ENCODE results near the gene CACNA2D1. TPM values are rescaled to one million over a fixed set of nuclear protein-coding genes. Genes with fewer than 3 reads are reported as not detected.

CACNA2D1 gene
- total RNA-seq, 1 donor from 2014 or later: not detected

- intact Hi-C loops (cut with micrococcal nuclease): no loop called here
- Mint-ChIP-seq H3K4me3 (no peak overlapping the region), H3K27me3 (no peaks in the 10 kb centered on the region), H3K9me3 (no peaks in the 10 kb centered on the region), H3K27ac (no peak overlapping the region), H3K36me3 (ENCODE audit: low read depth) (no peaks in the 10 kb centered on the region), H3K4me1 (no peaks in the 10 kb centered on the region)
- no peak for ATAC-seq (ENCODE audit: low read depth)
- no peak for DNase-seq
- ChIA-PET CTCF (no interaction called here), POLR2A (no interaction called here)
- TF ChIP-seq CTCF (IDR thresholded peaks at IDR 0.05): no peak
These were observed 149.2 kb downstream of the CACNA2D1 start for GRCh38 chr7:82294382-82294784.

GRCh38 chr7:82293467-82293866, 150.1 kb downstream of the CACNA2D1 start:
- Mint-ChIP-seq H3K36me3 (ENCODE audit: low read depth) (no peaks in the 10 kb centered on the region), H3K27ac (no peak overlapping the region), H3K4me3 (no peak overlapping the region), H3K9me3 (no peaks in the 10 kb centered on the region), H3K4me1 (no peaks in the 10 kb centered on the region), H3K27me3 (no peaks in the 10 kb centered on the region)
- ATAC-seq (ENCODE audit: low read depth): no peak
- TF ChIP-seq CTCF (IDR thresholded peaks at IDR 0.05): no peak
- CTCF ChIA-PET: no interaction called here
- intact Hi-C loops (cut with micrococcal nuclease): no loop called here
- POLR2A ChIA-PET: no interaction called here
- no peak for DNase-seq

- CTCF ChIA-PET: no interaction called here
These were observed 151.6 kb downstream of the CACNA2D1 start for GRCh38 chr7:82291931-82292330.

GRCh38 chr7:82289889-82290288, 153.7 kb downstream of the CACNA2D1 start:
- intact Hi-C loops (cut with micrococcal nuclease): no loop called here
- Mint-ChIP-seq H3K4me1 (no peaks in the 10 kb centered on the region), H3K36me3 (ENCODE audit: low read depth) (no peaks in the 10 kb centered on the region), H3K27me3 (no peaks in the 10 kb centered on the region), H3K4me3 (no peak overlapping the region), H3K27ac (no peak overlapping the region), H3K9me3 (no peaks in the 10 kb centered on the region)
- ATAC-seq (ENCODE audit: low read depth) (no peak), DNase-seq (no peak)
- TF ChIP-seq CTCF (IDR thresholded peaks at IDR 0.05): no peak
- ChIA-PET CTCF (no interaction called here), POLR2A (no interaction called here)

More at GRCh38 chr7:82291931-82292330, 151.6 kb downstream of the CACNA2D1 start:
- POLR2A ChIA-PET: no interaction called here
- intact Hi-C loops (cut with micrococcal nuclease): no loop called here
- no peak for TF ChIP-seq CTCF (IDR thresholded peaks at IDR 0.05)
- Mint-ChIP-seq H3K27me3 (no peaks in the 10 kb centered on the region), H3K36me3 (ENCODE audit: low read depth) (no peaks in the 10 kb centered on the region), H3K4me1 (no peaks in the 10 kb centered on the region), H3K4me3 (no peak overlapping the region), H3K27ac (no peak overlapping the region), H3K9me3 (no peaks in the 10 kb centered on the region)
- DNase-seq: no peak
- no peak for ATAC-seq (ENCODE audit: low read depth)

GRCh38 chr7:82289152-82289535, 154.4 kb downstream of the CACNA2D1 start:
- CTCF ChIA-PET: no interaction called here
- no peak for DNase-seq

More at GRCh38 chr7:82289152-82289535, 154.4 kb downstream of the CACNA2D1 start:
- no peak for TF ChIP-seq CTCF (IDR thresholded peaks at IDR 0.05)
- no peaks in the 10 kb centered on the region for H3K4me1 Mint-ChIP-seq
- POLR2A ChIA-PET: no interaction called here
- no peaks in the 10 kb centered on the region for H3K36me3 Mint-ChIP-seq (ENCODE audit: low read depth)
- no peak for ATAC-seq (ENCODE audit: low read depth)
- H3K4me3 Mint-ChIP-seq: no peak overlapping the region
- H3K27ac Mint-ChIP-seq: no peak overlapping the region
- intact Hi-C loops (cut with micrococcal nuclease): no loop called here
- H3K27me3 Mint-ChIP-seq: no peaks in the 10 kb centered on the region
- H3K9me3 Mint-ChIP-seq: no peaks in the 10 kb centered on the region
